Activated CD4-positive, CD25-positive, alpha-beta regulatory T cell treated with anti-CD3 and anti-CD28 coated beads, Interleukin-2, amount 50 U/mL, for 16 hours (primary cell): ENCODE data around the gene RING1.

Experiments
- DNase-seq: peaks from one replicate; pipeline ENCODE4 v3.0.0-alpha.2; 2020; ENCODE audit warnings: low read depth, low spot score

RING1 gene

DNA sequence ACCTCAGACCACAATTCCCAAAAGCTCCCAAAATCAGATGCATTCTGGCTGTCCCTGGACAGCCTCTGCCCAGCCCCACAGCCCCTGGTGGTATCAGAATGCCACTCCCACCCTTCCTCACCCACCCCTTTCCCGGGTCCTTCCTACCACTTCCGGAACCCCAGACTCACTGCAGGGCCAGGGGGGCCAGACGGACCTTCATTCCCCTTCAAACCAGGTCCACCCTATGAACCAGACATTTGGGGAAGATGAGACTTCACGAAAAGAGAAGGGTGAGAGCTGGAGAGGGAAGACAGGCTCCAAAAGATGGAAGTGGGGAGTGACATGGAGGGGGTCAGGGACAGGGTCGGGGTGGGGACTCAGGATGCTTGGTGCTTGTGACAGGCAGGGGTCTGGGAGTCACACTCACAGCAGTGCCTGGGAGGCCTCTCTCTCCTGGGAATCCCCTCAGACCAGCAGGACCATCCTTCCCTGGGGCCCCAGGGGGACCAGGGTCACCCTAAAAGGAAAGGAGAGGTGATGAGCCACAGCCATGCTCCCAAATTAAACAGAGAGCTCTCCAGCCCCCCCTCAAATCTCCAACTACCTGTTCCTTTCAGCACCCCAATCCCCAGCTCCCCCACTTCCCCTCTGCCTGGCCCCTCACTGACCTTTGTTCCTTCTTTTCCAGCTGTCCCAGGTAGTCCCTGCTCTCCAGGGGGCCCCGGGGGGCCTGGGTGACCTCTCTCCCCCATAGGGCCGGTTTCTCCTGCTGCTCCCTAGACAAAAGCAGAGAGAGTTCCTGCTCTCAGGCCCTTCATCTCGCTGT is 36.2 kb upstream of the RING1 start:
- no peak for DNase-seq

DNA sequence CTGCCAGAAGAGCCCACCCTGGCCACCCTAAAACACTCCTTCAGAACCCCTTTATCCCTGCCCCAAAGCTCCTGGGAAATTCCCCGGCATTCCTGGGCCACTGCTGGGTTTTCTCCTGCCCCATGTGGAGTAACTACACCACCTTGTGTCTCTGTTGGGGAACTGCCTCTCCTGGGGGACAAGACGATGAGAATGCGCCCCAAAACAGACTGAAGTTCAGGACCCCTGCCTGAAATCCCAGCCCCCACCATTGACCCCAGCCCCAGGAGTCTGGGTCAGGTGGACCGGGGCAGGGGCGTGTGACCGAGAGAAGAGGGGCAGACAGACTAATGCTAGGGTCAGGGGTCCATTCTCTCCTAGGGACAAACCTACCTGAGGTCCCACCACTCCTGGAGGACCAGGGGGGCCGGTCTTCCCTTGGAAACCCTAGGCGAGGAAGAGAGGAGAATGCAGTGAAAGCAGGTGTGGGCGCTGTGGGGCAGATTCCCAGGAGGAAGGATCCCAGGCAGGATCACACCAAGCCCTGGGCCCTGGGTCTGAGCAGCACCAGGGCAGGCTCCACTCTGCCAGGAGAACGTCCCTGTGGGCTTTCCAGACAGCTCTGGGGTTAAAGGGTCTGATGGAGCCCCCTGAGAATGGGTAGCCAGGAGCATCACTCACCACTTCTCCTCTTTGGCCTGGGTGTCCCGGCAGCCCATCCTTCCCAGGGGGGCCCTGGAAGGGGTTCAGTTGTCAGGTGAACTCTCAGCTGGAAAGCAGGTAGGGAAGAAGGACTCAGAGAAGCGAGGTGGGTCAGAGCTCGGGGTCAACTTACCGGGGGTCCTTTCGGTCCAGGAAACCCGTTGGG is 35.4 kb upstream of the RING1 start:
- DNase-seq, result no peak

DNA sequence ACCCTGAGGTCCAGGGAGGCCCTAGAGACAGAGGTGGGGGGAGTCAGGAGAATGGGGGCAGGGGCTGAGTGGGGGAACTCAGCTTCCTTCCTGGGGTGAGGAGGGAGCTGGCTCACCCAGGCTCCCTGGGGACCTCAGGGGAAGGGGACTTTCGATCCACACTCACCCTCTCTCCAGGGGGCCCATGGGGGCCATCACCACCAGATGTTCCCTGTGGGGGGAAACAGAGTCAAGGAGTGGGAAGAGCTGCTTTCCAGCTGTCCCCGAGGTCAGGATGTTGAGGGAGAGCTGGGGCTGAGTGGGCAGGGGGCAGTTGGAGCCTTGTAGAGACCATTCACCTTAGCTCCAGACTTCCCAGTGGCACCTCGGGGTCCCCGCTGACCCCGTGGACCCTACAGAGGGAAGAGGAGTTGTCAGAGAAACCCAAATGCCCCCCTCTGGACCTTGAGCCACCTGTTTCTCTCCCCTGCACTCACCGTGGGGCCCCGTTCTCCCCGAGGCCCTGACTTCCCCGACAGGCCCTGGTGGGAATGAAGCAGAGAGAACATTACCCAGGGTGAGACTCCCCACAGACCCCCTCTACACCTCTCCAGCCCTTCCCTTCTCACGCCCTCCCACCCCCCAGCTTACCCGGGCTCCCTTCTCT is 34.6 kb upstream of the RING1 start:
- no peak for DNase-seq

DNA sequence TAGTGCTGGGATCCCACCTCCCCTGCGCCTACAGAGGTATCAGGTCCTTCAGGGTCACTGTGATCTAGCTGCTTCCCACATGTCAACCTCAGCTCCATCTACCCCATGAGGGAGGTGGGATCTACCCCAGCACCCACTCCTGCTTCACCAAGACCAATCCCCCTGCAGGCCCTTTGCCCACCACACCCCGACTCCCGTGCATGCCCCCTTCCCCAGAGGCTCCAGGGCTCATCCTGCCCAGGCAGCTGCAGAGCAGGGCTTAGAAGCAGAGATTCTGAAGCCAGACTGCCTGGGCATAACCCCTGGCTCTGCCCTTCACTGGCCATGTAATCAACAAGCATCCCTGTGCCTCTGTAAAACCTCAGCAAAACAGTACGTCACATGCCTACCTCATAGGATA is 33.5 kb upstream of the RING1 start:
- DNase-seq, result no peak

DNA sequence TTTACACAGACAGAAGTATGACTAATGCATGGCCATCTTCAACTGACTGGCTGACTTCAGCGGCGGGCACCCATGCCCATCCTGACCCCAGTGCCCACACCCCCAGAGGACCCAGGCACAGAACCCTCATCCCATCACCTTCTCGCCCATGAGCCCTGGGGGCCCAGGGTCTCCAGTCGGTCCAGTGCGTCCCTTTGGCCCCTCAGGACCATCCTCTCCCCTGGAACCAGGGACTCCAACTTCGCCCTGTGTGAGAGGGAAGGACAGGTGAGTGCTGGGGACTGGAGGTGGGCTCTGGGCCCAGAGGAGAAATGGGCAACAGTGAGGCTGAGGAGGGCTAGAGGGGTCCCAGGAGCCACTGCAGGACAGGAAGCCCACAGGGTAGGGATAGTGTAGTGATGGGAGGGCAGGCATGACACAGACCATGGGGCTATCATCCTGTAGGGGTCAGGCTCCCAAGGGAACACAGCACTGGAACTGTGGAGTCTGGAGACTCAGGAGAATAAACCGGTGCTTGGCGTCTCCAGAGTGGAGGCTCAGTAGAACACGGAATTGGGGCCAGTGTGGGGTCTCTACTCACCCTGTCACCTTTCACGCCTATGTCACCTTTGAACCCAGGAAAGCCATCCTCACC is 32.7 kb upstream of the RING1 start:
- no peak for DNase-seq

DNA sequence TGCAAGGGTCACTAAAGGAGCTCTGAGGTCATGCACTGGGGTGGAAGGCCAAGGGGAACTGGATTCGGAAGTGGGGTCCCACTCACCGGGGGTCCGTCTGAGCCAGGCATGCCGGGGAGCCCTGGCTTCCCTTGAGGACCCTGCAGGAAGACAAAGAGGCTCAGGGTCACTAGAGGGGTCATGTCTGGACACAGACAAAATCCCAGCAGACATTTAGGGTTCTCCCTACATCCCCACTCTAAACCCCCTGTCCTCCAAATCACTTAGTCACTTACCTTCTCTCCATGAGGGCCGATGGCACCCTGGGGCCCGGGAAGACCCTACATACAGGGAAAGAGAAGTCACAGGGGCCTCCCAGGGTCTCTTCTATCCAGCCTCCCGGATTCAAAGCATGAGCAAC is 31.4 kb upstream of the RING1 start:
- no peak for DNase-seq

DNA sequence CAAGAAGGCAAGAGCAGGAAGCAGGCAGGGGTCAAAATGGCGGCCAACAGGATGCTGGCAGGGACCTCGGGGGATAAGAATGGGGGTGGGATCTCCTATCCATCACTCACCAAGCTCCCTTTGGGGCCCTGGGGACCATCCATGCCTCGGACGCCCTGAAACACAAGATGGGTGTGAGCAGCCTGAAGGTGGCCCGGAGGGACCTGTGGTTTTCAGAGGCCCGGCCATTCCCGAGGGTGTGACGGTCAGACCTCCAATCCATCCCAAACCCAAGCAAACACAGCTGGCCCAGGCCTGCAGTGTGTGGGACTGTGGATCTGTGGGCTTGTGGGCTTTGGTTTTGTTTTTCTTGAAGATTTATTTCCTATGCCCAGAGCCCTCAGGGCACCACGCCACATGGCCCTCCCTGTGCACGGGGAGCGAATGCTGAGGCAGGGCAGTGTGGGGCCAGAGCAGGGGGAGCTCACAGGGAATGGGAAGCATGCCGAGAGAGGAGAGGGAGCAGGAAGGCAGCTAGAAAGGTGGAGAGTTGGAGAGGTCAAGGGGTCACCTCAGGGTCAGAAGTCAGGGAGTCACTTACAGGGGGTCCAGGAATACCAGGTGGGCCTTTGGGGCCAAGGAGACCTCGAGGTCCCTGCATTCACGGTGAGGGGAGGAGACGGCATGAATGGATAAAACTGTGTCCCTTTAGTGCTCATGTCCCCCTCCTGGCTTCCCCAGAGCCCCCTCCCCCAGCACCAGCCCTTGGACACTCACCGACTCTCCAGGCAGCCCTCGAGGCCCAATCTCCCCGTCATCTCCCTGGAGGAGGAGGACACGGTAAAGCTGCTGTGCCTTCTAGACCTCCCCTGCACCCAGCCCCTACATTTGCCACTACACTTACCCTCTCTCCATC is 30.5 kb upstream of the RING1 start:
- no peak for DNase-seq

DNA sequence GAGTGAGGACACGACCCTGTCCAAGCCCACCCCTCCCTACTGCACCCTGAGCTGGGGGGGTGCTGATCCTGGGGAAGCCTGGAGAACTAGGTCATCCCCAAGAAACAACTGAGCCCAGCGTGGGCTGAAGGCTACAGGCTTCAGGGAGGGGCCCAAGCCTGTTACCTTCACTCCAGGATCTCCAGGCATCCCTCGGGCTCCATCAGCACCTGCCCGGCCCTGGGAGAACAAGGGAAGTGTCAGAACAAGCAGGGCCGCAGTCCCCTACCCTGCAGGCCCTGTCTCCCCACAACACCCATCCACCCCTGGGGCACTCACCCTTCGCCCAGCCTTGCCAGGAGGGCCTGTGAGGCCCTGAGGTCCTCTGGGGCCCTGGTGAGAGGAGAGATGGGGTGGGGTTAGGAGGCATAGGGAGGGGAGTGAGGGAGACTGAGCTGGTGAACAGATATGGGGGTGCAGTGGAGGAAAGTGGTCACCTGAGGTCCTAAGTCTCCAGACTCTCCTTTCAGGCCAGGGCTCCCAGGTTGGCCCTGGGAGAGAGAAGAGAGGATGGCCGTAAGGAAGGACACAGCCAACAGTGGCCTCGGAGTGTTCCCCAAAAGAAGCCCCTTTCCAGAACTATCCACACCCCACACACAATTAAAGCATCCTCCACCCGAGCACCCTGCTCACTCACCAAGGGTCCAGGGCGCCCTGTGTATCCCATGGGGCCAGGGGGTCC is 29.4 kb upstream of the RING1 start:
- DNase-seq, result no peak

DNA sequence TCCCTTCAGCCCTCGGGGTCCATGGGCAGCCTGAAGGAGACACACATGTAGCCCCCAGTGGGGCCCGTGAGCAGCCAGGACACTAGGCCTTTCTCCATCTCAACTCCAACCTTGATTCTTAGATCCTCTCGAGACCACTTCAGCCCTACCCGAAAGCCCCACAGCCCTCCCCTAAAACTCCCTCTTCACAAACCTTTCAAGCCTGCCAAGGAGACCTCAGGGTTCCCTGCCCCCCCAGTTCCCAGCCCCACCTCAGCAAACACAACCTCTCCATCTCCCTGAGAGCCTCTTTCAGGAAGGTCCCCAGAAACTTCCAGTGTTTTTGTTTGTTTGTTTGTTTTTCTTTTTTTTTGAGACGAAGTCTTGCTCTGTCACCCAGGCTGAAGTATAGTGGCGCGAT is 27.2 kb upstream of the RING1 start:
- no peak for DNase-seq

DNA sequence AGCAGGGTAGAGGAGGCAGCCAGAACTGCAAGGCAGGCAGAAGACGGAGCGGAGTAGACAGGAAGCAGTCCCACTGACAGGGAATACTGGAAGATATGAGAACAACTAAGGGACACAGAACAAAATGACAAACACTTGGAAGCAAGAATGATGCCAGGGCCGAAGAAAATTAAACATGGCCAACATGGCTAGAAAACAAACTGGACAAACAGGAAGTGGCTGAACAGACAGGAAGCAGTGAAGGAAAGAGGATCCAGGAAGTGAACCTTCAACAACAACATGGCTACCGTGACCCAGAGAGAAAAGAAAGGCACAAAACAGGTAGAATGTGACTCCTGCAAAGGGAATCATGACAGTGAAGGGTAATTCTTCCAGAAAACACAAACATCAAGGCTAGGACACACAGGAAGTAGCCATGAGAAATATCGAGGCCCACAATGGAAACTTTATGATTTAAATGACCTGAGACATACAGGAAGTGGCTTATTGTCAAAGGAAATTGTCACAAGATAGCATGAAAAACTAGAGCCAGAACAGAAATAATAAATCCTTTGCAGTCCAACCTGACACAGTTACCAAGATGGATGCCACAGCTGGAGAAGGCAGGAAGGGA is 25.1 kb upstream of the RING1 start:
- DNase-seq, result no peak

DNA sequence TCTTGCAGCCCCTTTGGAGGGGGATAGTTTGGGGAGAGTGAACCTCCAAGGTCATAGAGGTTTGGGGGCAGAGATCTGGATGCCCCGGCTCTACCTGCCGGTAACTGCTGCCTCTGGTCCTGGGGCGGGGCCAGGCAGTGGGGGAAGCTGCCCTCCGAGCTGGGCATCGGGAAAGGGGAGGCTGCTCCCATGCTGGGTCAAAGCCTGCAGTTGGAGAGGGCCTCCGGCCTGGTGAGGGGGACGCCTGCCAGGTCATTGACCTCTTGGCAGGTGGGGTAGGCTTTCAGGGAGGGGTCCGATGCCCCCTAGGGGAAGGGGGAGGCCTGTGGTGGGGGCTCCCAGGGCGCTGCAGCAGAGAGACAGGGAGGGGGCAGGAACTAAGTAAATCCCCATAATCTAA is 23.1 kb upstream of the RING1 start:
- no peak for DNase-seq

DNA sequence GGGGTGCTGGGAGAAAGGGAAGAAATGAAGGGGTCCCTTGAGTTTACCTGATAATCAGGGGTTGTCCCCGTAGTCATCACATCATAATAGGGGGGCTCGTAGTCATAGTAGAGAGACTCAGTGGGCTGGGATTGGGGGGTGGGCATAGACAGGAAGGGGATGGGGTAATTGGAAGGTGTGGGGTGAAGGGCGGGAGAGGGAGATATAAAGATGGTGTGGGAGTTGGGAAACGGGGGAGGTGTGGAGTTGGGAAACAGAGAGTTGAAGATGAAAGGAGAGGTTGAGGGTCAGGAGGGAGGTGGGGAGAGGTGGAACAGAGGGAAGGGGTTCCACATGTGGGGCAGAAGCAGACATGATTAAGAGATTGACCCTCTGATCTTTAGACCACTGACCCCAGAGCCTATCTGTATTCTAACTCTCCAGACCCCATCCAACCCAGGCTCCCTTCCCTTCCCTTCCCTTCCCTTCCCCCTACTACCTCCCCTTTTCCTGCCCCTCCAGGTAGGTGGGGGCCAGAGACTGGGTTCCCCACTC is 22.6 kb upstream of the RING1 start:
- DNase-seq, result no peak

DNA sequence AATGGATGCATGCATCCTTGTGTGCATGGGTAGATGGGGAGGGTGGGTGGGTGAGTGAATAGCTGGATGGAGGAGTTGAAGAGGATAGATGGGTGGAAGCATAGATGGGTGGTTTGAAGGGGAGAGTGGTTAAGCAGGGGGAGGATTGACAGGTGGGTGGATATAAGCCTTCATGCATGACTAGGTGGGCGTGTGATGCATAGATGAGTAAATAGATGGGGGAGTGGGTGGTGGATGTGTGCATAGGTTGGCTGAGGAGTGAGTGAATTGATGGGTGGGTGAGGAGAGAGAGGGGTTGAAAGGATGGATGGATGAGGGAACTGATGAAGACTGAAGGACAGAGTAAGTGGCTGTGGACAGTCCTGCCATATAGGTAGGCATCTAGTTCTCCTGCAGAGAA is 20.5 kb upstream of the RING1 start:
- DNase-seq, result no peak

DNA sequence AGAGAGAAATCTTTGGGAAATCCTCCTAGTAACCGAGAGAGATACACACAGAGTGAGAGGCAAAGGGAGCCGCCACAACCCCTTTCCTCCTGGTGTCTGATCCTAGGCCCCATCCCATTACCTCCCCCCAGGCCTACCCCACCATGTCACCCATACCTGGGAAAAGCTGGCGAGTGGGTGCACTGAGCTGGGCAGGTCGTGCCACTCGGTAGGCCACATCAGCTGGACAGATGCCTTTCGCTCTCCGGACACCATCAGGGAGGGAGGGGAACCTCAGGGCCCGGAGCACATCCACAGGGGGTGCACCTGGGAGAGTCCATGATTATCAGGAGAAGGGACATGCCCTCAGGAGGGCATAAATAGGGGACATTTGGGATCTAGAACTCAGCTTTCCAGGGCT is 19.1 kb upstream of the RING1 start:
- no peak for DNase-seq

DNA sequence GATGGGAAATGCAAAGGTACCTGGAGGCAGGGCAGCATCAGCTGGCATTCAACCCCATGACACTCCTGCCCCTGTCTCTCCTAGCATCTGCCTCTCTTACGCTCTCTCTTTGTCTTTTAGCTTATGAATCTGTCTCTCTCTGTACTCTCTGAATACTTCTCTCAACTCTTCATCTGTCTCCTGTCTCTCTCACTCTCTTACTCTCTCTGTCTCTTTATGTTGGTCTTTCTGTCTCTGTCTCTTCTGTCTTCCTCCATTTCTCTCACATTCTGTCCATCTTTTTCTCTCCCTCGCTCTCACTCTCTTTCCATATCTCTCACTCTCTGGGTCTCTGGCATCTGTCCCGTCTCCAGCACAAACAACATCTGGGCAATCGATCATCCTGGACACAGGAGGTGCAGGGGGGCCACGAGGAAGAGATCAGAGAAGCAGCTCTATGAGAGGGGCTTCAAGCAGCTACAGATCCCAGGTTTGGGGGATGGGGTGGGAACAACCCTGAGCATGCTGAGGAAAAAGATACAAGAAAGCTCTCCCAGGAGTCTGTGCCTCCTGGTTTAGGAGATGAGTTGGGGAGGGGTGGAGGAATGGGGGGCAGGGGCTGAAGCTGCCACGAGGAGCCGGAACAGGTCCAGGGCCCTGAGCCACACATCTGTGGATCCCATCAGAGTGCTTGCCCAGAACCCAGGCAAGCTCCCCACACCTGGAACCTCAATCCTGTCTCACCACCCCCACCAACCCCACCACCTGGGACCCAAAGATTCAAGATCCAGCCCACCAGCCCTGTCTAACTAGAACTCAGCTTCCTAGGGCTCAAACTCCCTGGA is 18.5 kb upstream of the RING1 start:
- DNase-seq, result no peak

DNA sequence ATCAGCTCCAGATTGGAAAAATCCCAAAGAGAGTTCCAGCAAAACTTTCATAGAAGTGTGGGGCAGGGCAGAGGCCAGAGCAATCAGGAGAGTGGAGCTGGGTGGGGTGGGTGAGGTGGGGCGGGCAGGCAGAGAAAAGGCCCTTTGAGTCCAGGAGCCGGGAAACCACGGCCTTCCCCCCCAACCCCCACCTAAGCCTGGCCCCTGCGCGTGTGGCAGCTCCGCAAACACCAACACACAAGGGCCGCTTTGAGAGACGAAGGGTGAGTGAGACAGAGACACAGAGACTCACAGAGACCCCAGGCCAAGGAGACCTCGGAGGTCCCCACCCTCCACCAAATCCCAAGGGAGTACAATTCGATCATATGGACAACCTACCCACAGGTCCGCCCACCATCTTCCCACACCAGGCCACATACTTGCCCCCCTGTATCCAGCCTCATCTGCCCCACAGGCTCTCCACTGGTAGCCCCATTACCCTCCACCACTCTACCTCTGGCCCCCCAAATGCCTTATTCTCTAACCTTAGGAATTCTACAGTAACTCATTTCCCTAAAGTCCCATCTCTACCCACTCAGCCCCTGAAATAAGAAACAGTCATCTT is 17.7 kb upstream of the RING1 start:
- no peak for DNase-seq

DNA sequence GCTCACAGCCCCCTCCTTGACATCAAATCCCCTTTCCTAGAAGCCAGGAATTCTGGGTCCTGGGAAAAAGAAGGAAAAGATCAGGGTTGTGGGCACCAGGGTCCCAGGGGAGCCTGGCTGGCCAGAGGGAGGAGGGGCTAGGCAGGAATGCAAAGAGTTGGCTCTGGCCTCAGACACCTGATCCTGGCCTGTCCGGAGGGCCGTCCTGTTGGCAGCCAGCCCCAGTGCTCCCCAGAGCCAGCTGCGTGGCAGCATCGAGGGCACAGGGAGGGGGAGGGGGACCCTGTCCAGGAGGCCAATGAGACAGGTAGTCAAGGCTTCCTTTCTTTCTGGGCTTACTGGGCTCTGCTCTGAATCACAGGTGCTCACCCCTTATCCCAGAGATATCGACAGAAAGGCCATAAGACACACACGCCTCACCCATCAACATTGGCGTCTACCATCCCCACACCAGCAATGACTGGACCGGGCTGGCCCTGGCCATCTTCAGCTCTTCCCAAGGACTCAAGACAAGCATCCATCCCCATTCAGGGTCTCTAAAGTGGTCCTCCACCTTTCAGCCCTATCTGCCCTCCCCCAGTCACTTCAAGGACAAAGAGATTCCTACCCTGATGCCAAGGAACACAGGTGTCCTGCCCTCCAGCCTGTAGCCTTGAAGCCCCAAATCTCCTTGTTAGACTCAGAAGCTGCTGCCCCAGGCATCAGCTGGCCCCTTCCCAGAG is 16.8 kb upstream of the RING1 start:
- DNase-seq, result no peak
